GM19025 (cell line): ENCODE results near the gene TCL1A.
"Not testable (repeated sequence)": the region's sequence is repeated elsewhere in the genome, so short reads cannot be mapped to it uniquely, and the experiment has no call there.

Source experiments
- ATAC-seq: cut with Tn5 transposase; IDR thresholded peaks from one replicate; pipeline ENCODE4 v1.9.1; 2021; ENCODE audit warnings: mild to moderate bottlenecking, low read depth, moderate library complexity; ENCODE audit not compliant: unreplicated experiment

The TCL1A gene, protein sequence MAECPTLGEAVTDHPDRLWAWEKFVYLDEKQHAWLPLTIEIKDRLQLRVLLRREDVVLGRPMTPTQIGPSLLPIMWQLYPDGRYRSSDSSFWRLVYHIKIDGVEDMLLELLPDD

DNA sequence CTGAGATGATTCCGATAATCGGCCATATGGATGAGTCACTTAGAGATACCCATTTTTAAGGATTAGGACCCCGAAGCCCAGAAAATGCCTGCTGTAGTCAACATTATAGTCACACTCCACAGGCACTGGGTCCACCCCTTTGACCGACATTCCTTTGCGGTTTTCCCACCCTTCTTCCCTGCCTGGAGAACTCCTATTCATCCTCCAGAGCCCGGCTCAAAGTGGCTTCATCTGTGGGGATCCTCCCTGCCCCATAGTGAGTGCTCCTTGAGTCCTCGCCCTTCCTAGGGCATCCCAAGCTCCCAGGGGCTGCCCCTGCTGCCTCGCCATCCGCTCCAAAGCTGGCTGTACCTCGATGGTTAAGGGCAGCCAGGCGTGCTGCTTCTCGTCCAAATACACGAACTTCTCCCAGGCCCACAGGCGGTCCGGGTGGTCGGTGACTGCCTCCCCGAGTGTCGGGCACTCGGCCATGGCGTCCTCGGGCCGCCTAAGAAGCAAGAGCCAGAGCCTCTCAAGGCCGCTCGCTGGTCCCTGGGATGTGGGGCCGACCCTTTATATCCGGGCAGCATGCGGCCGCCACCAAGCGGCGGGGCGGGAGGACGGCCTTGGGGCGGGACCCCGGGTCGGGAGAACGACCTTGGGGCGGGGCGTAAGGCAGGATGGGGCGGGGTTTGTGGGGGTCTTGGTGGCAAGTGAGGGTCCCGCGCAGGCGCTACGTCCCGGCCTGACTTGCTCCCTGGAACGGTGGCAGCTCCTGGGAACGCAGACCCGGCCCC lies at the start of gene TCL1A:
Gene TCL1A, minus strand, starts transcription at position 530 of the 776 bp plus-strand sequence. Its CDS starts 59 bp downstream, at position 471.
- peak; percentile 88 for ATAC-seq

DNA sequence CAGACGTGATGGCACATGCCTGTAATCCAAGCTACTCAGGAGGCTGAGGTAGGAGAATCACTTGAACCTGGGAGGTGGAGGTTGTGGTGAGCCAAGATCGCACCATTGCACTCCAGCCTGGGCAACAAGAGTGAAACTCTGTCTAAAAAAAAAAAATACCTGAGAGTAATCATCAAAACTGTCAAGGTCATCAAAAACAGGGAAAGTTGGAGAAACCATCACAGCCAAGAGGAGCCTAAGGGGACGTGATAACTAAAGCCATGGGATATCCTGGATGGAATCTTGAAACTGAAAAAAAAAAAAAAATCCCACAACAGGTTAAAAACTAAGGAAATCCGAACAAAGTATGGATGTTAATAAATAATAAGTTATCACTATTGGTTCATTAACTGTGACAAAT lies 49.1 kb upstream of the TCL1A start:
- not testable (repeated sequence) for ATAC-seq

DNA sequence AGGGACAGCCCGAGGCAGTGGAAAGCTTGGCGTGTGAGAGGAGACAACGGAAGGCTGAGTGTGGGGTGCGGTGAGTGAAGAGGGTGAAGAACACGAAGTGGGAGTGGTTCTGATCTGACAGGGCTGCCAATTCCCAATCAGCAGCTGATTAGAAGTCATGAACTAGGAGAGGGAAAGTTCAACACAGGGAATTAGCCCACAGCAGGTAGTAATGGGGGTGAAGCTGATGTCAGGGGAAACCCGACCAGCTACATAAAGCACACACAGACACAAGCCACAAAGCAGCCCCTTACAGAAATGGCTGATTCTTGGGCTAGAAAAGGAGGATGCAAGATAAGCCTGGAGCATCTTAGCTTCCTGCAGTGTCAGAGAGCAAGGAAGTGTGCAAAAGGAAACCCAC lies 47.5 kb upstream of the TCL1A start:
- no peak for ATAC-seq

DNA sequence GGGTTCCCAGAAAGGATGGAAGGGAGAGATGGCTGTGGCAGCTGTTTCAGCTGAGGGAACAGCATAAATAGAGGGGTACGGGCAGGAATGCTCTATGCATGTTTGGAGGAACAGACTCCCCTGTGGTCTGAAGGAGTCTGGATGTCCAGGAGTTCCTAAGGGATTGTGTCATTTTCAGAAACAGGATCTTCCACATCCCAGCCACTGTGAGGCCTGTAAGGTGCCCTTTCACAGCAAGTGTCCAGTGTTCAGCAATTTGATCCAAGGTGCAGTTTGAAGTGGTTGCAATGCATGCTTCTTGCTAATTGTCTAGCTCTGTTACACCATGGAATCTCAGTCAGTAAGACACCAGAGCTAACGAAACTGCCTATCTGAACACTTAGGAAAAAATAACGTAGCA lies 46.7 kb upstream of the TCL1A start:
- ATAC-seq, result no peak

DNA sequence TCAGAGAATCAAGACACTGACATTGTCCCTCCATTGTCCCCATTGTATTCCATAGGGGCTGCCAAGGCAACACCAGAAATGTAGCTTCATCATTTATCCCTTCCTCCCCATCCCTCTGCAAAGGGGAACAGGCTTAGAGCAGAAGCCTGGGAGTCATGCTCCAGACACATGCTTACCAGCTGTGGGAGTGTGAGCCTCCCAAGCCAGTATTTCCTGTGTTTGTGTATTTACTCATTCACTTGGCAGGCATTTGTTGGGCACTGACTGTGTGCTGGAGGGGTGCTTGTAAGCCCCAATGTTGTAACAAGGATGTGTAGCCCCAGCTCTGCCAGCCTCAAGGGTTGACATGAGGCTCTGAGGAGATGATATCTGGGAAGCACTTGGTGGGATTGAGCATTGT lies 46.0 kb upstream of the TCL1A start:
- ATAC-seq, result no peak

DNA sequence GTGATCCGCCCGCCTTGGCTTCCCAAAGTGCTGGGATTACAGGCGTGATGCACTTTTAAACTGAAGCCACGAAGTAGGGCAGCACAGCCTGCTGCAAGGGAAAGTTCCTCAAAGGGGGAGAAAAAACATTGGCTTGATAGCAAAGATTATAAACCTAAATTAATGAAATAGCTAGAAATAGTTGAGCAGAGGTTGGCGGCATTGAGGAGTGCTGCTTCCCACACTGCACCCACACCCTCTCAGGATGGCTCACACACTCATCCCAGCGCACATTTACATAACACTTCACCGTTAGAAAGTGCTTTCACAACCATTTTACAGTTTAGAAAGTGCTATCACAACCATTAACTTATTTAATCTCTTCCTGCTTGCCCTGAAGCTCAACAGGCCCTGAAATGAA lies 44.4 kb upstream of the TCL1A start:
- ATAC-seq, result no peak

DNA sequence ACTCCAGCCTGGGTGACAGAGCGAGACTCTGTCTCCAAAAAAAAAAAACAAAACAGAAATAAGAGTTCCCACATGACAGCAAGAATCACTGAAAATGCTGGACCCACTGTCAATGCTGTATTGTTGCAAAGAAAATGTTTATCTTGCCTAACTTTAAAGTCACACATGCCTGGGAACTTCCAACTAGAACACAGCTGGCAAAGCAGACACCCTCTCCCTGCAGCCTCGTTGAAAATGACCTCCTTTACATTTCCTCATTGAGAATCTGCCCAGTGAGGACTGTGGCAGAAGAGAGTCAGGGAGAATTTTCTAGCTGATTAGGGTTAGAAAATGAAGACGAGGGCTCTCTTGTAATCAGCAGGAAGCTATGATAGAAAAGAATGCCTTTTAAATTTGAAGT lies 42.8 kb upstream of the TCL1A start:
- no peak for ATAC-seq

DNA sequence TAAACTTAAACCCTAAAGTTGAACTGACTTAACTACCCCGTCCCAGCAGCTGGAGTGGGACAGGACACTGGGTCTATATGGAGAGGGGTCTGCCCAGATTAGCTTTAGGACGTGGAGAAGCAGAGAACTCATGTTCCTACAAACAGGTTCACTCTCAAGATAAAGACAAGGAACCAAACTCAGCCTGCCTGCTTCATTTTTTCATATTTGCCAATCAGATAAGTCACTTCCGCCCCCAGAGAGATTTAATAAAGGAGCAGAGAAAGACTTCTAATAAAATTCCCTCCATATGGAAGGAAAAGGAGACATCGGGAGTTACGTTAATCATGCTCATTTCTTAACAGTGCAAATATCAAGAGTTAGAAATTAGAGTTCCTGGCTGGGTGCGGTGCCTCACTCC lies 42.2 kb upstream of the TCL1A start:
- ATAC-seq, result no peak

DNA sequence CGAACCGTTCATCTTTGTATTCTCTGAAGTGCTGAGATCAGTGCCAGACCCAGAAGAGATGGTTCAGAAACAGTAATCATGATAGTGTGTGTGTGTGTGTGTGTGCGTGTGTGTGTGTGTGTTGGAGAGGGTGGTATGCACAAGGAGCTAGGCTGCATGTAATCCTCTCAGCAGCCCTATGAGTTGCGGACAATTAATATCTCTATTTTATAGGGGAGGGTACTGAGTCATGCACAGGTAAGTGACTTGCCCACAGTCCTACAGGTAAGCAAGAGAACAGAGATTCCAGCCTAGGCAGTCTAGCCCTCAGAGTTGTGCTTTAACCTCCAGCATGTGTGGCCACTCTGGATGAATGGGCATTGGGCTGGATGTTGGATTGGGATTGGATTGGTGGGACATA lies 27.9 kb upstream of the TCL1A start:
- no peak for ATAC-seq

DNA sequence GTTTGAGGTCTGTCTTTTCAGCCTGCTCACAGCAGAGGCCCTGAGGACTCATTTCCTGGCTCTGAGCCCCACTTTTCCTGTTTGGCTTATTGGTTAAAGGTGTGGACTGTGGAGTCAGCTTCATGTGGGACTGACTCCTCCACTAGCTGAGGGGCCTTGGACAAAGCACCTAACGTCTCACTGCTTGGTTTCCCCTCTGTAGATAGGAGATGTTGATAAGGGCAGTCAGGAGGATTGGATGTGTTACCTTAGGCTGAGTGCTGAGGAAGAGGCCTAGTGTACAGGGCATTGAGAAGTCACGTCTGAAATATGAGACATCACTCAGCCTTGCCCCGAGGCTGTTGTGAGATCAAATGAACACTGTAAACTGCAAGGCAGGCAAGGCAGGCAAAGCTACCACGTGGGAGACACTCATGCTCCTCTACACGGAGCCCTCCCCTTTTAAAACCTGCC lies 27.1 kb upstream of the TCL1A start:
- no peak for ATAC-seq

DNA sequence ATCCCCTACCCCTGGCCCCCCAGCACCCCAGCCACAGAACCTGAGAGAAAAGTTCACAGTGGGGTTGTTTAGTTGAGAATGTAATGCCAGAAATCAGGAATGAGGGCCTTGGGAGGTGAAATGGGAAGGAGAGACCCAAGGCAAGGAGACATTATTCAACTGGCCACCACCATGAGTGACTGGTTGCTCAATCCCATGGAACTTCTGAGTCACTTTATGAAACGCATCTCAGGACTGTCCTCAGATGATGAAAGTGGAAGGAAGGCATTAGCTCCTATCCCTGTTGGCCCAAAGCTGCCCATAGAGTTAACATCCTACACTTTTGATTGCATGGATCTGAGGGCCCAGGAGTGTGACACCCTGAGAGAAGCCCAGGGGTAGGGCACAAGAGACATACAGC lies 25.4 kb upstream of the TCL1A start:
- ATAC-seq, result no peak

DNA sequence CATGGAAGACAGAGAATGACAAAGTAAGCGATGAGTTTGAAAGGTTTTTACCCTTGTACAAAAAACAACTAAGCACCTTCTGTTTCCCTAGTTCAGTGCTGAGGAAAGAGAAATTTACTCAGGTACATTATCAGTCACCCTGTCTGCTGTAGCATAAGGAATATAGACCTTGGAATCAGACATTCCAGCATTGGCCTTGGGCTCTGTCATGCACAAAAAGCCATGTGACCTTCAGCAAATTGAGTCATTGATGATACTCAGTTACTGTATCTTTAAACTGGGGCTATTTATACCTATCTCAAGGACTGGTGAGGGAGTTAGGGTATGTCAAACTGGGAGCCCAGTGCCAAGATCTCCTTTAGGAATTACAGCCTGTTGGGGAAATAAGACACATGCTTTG lies 19.3 kb upstream of the TCL1A start:
- ATAC-seq, result no peak

DNA sequence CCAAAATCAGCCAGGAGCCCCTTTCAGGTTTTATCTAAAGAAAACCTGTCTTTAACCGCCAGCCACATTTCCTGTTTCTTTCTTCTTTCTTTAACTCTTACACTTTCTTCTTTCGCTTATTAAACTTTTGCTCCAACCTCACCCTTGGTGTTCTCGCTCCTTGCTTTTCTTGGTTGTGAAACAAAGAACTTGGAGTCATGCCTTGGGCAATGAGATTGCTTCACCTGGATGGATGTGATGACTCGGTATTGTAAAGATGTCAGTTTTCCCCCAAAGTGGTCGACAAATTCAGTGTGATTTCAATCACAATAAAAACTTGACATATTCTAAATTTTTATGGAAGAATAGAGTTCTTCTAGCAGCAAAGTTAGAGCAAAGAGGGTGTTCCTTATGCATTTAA lies 16.2 kb upstream of the TCL1A start:
- ATAC-seq, result no peak

DNA sequence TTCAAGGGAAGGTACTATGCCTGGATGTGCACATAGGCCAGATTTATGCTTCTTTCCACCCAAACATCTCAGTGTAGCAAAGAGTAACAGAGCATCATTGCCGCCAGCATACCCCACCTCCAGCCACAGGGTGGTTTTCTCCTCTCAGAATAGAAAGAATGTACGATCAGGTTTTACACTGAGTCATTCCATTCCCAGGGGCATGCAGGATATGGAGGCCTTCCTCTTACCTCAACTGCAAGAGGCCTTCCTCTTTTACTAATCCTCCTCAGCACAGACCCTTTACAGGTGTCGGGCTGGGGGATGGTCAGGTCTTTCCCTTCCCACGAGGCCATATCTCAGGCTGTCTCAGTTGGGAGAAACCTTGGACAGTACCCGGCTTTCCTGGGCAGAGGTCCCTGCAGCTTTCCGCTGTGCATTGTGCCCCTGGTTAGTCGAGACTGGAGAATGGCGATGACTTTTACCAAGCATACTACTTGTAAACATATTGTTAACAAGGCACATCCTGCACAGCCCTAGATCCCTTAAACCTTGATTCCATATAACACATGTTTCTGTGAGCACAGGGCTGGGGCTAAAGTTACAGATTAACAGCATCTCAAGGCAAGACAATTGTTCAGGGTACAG lies 15.6 kb upstream of the TCL1A start:
- ATAC-seq, result not testable (repeated sequence)

DNA sequence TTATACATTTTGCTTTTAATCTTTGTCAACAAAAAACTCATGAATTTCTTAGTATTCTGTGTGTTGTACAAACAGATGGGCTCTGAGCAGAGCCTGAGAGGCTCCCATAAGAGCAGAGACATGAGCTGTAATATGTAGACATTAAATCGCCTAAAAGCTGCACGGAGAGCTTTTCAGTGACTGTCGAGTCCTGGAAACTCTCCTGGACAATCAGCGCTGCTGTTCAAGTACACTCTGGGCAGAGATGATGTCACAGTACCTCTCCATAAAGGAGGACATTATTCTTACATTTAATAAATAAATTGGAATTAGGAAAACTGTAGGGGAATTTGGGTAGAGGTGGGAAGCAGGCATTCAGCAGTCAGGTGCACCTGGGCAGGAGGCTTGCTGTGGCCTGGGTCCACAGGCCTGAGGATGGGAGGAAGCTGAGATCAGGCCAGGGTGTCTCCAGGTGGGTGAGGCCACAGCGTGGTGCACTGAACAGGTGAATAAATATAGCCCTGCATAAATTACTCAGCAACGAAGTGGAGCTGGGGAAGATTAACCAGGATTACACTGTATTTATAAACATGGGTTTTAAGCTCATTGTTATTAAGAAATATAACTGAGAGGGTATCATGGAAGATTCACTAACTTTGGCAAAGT lies 13.3 kb upstream of the TCL1A start:
- ATAC-seq, result no peak

DNA sequence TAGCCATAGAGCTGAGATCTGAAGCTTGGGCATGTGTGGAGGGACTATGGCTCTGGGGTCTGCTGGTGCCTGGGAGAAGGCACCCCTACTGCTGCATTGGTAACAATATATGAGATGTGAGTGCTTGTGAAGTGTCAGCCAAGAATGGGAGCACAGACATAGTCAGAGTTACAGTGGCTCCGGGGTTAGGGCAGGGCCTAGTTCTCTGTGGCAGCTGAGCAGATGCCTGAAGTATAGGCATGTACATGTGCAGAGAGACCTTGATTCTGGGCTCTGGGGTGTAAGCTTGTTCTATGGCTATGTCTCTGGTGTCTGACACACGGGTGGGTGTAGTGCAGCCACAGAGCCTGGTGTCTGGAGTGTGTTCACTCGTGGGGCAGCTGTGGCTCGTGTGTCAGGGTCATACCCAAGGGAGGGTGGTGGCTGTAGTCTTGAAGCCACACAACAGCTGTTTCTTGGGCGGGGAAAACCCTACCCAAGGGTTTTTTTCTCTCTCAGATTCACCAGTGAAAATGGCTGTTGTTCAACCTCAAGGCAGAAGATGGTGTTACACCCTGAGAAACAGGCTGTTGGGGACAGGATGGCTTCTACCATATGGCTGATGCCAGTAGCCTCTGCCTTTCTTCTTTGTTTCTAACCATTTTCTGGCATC lies 11.9 kb upstream of the TCL1A start:
- peak; percentile 89 for ATAC-seq

DNA sequence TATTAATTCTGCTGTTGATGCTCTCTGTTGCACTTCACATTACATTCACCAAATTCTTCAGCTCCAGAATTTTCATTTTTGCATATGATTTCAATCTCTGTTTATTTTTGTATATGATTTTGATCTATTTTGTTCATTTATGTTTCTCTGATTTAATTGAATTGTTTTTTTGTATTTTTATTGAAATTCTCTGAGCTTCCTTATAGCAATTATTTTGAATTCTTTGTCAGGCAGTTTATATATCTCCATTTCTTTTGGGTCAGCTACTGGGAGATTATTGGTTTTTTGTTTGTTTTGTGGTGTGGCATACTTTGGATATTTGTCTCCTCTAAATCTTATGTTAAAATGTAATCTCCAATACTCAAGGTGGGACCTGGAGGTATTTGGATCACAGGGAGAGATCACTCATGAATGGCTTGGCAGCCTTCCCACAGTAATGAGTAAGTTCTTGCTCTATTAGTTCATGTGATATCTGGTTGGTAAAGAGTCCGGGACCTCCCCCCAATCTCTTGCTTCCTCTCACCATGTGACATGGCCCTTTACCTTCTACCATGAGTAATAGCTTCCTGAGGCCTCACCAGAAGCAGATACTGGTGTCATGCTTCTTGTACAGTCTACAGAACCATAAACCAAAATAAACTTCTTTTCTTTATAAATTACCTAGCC lies 8.7 kb upstream of the TCL1A start:
- no peak for ATAC-seq

DNA sequence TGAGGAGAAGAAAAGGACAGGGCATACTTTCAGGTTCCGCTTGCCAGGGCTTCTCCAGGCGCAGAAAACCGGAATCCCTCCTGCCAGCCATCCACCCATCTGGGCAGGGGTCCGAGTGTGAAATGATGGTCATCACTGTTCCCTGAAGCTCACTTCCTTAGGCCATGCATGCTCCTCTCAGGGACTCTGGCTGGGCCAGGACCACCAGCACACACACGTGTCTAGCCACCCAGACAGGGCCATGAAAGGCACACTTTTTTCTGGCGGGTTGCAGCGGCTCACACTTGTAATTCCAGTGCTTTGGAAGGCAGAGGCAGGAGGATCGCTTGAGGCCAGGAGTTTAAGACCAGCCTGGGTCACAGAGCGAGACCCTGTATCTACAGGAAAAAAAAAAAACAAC lies 1.5 kb downstream of the TCL1A start:
- no peak for ATAC-seq

DNA sequence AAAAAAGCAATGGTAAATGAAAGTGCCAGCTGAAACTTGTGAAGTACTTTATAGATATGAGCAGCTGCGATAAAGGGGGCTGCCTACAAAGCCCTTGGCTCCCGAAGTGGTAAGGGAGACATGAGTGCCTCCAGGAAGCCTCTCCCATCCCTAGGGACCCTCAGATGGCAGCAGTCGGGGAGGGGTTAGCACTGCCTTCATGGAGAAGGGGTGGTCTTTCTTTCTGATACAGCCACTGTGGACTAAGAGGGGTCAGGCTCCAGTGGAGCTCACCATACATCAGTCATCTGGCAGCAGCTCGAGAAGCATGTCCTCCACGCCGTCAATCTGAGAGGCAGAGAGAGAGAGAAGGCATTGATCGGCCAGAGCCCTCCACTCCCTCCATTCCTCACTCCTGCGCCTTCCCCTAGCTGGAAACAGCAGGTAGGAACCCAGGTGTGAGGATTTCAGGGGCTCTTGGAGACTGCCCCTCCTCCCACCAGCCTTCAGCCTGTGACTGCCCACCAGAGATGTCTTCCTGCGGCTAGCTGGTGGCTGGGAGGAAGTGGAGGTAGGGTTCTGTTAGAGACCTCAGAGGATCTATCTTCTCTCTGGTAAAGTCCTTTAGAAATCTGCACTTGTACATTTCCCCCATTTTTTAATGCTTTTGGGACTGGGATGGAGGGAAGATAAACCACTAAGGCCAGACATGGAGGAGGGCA lies 2.3 kb downstream of the TCL1A start:
- ATAC-seq, result no peak

DNA sequence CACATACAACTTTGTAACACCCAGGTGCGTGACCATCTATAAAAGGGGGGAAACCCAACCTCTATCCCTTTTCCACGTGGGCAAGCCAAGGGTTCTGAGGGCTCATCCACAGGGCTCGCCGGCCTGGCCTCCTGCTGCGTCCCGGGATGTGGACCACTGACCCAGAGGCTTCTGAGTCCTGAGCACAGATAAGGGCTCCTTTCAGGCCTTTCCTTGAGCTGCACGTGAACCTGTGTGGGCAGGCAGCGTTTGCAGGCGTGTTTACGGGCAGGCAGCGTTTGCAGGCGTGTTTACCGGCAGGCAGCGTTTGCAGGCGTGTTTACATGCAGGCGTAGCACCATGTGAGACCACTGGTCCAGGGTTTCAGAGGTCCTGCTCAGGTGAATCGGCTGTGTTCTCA lies 3.8 kb downstream of the TCL1A start:
- ATAC-seq, result no peak
